ENCODE data around the gene STOM.

The STOM gene

GRCh38 chr9:121312169-121312568 lies 57.9 kb downstream of the STOM start:
- intact Hi-C loops (cut with DNase I): no loop called here
- DNase-seq: peak in 3 of 42 donors; percentile 25 to 43 (median 29)

- intact Hi-C loops (cut with DNase I): no loop called here
- no peak for DNase-seq
Observed at GRCh38 chr9:121310571-121310970, 59.5 kb downstream of the STOM start.

DNA sequence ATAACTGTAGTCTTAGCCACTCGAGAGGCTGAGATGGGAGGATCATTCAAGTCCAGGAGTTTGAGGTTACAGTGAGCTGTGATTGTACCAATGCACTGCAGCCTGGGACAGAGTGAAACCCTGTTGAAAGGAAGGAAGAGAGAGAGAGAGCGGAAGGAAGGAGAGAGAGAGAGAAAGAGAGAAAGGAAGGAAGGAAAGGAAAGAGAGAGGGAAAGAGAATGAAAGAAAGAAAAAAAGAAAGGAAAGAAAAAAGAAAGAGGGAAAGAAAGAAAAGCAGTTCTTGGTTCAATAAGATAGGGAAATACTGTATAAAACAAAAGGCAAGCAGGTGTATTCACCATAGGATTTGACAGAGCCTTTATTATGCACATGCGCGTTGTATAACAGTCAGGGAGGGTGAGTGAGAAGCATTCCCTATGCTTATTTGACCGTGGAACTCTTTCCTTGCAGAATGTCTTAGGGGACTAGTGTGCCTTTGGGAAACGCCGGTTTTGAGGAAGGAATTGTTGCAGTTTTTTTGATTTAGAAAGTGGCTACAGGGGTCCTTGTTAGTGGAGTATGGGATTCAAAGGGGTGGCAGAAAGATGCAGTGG lies 60.1 kb downstream of the STOM start:
- intact Hi-C loops (cut with DNase I): no loop called here
- DNase-seq: no peak

- intact Hi-C loops (cut with DNase I): no loop called here
- DNase-seq: peak in 1 of 42 donors; percentile 38
Observed at GRCh38 chr9:121309171-121309570, 60.9 kb downstream of the STOM start.

GRCh38 chr9:121308765-121309164 lies 61.3 kb downstream of the STOM start:
- DNase-seq: peak in 1 of 42 donors; percentile 36
- intact Hi-C loops (cut with DNase I): no loop called here

GRCh38 chr9:121307976-121308375 lies 62.1 kb downstream of the STOM start:
- intact Hi-C loops (cut with DNase I): no loop called here
- no peak for DNase-seq

DNA sequence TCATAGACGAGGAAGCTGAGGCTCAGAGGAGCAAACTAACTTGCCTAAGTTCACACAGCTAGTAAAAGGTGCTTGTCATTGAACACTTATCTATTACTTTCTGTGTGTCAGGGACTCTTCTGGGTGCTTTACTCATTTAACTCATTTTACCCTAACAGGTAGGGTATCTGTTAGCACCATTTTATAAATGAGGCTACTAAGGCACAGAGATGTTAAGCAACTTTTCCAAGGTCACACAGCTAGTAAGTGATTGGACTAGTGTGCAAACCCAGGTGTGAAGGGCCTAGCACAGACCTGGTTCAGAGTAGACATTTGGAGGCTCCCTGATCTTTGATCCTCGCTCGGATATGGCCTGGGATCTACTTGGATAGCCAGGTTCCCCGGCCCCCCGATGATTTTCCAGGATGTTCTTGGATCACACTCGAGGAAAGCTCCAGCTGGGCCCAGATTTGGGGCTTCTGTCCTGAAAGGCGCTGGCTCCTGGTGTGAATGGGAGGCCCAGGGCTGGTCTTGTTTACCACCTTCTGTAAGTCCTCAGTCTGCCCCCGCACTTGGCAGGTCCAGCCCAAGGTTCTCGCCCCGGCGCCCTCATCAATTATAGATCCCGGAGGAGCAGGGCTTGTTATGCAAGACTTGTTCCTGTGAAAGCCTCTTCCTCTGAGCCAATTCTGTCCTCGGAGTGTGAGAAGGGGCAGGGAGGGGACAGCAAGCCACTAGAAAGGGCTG lies 64.6 kb downstream of the STOM start:
- intact Hi-C loops (cut with DNase I): no loop called here
- peak in 17 of 42 donors; percentile 26 to 74 (median 60) for DNase-seq

- no peak for DNase-seq
- intact Hi-C loops (cut with DNase I): no loop called here
Observed at GRCh38 chr9:121304707-121305106, 65.3 kb downstream of the STOM start.

- DNase-seq: no peak
- intact Hi-C loops (cut with DNase I): no loop called here
Observed at GRCh38 chr9:121303456-121304451, 66.3 kb downstream of the STOM start.

DNA sequence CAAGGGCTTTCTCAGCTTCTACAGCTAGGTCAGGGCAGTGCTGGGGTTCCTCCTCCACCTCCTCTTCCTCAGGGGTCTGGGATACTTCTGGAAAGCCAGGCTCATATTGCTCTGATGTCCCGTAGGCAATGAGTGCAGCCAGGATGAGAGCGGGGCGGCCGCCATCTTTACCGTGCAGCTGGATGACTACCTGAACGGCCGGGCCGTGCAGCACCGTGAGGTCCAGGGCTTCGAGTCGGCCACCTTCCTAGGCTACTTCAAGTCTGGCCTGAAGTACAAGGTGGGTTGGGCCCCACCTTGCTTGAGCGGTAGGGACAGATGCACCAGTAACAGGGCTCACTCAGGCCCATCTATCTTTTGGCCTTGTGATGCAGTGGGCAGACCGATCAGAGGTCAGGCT lies 67.3 kb downstream of the STOM start:
- intact Hi-C loops (cut with DNase I): no loop called here
- DNase-seq: no peak

DNA sequence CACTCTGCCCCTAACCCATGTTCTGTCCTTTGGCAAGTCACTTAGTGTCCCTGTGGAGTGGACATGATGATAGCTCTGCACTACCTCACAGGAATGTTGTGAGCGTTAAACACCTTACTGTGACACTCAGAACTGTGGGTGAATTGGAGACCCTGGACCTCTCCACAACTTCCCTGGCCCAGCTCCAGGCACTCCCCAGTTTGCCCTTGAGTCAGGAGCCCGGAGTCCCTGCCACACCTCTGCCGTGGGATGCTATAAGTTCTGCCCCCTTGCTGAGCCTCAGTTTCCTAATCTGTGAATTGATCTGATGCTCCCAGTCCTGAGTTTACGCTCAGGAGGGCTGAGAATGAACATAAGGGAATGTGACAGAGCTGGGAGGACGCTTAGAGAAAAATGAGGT lies 67.7 kb downstream of the STOM start:
- DNase-seq: peak in 2 of 42 donors; percentile 5 to 9
- intact Hi-C loops (cut with DNase I): no loop called here

DNA sequence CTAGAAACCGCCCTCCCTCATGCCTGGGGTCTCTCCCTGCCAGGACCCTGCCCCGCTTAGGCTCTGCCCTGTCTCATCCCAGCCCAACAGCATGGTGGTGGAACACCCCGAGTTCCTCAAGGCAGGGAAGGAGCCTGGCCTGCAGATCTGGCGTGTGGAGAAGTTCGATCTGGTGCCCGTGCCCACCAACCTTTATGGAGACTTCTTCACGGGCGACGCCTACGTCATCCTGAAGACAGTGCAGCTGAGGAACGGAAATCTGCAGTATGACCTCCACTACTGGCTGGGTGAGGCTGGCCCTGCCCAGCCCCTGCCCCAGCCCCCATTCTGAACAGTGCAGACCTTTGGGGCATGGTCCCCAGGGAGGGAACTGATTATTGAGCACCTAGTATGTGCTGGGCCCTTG lies 68.2 kb downstream of the STOM start:
- intact Hi-C loops (cut with DNase I): no loop called here
- DNase-seq: peak in 4 of 42 donors; percentile 8 to 31 (median 22)

DNA sequence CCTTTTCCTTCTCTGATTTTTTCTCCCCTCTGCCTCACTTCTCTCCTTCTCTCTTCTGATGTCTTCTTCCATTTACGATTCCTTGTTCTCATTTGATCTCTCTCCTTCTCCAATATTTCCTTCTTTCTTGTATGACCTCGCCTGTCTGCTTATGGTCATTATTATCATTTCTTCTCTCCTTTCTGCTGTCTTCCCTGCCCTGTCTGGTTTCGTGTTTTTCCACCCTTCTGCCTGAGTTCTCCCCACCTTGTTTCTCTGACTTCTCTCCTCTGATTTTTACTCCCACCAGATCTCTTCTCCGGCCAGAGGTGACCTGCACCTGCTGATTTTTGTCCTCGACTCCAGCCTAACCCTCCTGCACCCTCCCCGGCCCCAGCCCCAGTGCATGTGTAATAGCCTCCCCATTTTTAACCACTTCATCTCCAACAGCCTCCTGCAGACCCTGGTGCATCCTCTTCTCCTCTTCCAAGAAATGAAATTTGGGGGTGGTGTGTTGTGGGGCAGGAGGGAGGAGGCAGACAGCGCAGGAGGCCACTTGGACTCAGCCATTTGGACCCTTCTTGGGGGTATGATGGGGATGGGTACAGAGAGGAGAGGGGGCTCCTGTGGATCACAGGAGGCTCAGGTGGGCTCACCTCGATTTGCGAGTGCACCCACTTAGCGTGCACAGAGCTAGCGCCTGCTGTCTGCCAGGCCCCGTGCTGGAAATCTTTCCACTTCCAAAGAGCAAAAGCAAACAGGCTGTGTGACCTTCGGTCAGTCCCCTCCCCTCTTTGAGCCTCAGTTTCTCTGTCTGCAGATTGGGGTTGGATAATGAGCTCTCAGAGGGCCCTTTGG lies 69.5 kb downstream of the STOM start:
- peak in 3 of 42 donors; percentile 11 to 28 (median 23) for DNase-seq
- intact Hi-C loops (cut with DNase I): no loop called here

DNA sequence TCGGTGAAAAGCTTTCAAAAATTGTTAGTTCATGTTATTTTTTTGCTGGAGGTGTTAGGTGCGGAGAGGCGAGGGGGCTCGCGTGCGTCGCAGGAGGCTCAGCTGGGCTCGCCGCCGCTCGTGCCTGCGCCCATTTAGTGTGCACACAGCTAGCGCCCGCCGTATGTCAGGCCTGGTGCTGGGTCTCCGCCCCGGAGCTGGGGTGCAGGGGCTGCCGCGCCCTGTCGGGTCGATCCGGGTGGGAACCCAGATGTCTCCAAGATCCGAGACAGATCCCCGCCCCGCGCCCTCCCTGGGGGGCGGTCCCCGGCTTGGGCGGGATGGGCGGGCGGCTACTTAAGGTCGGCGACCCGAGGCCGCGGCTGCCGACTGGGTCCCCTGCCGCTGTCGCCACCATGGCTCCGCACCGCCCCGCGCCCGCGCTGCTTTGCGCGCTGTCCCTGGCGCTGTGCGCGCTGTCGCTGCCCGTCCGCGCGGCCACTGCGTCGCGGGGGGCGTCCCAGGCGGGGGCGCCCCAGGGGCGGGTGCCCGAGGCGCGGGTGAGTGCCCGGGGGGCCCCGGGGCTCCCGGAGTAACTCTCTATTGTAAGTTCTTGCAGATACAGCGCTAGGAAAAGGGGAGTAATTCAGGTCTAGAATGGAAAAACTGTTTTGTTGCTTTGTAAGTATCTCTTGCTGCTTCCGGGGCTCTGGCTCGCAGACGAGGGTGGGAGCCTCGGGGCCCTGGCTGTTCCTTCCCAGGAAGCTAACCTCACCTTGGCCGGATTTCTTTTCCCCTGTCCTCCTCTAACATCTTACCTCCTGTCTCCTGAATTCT lies 70.4 kb downstream of the STOM start:
- DNase-seq: peak in 37 of 42 donors; percentile 41 to 86 (median 70)
- intact Hi-C loops (cut with DNase I): no loop called here

- peak in 3 of 42 donors; percentile 21 to 44 (median 29) for DNase-seq
- intact Hi-C loops (cut with DNase I): no loop called here
Observed at GRCh38 chr9:121298689-121299466, 71.2 kb downstream of the STOM start.

GRCh38 chr9:121298016-121298538 lies 72.0 kb downstream of the STOM start:
- DNase-seq: peak in 4 of 42 donors; percentile 26 to 39 (median 34)
- intact Hi-C loops (cut with DNase I): no loop called here

DNA sequence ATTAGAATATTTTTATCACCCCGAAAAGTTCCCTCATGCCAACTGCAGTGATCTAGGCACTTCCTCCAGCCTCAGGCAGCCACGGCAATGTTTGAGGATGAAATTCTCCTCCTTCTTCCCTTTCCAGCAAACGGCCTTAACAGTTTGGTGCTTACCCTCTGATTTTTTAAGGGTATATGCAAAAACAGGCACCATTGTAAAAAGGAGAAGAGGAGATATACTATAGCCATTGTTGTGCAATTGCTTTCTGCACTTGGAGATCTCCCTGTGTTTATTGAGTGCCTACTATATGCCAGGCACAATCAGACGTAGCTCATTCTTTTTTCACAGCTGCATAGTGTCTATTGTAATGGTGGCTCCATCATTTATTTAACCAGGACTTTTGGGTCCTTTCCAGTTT lies 72.7 kb downstream of the STOM start:
- intact Hi-C loops (cut with DNase I): no loop called here
- DNase-seq: peak in 1 of 42 donors; percentile 10
